ENCODE measurements around the gene SLC29A3. TPM values are rescaled to one million over a fixed set of nuclear protein-coding genes. Genes with fewer than 3 reads are reported as not detected.

The SLC29A3 gene
- total and polyA plus RNA-seq, 10 of the 15 experiments (the other 5 are each of a cell fraction or from before 2014, with no cell fraction given), result 1.5 to 4.0 (median 2.7) TPM

- Histone ChIP-seq H2AFZ (ENCODE audit: control insufficient read depth, low read depth, low read length) (no peak overlapping the region), H3K36me3 (ENCODE audit: control insufficient read depth in 2 of 2, insufficient read depth in 2 of 2, low read length in 1 of 2) (no peaks in the 10 kb centered on the region), H3K4me3 (no peak overlapping the region), H3K9ac (ENCODE audit: control insufficient read depth, insufficient read depth, low read length) (no peak overlapping the region), H3K4me2 (ENCODE audit: control insufficient read depth, insufficient read depth) (no peak overlapping the region), H4K20me1 (ENCODE audit: control insufficient read depth, insufficient read depth) (no peaks in the 10 kb centered on the region), H3K79me2 (ENCODE audit: control insufficient read depth, insufficient read depth, low read length) (no peaks in the 10 kb centered on the region), H3K9me3 (replicated peaks; ENCODE audit: control insufficient read depth, insufficient read depth, low read length) (no peaks in the 10 kb centered on the region), H3K4me1 (ENCODE audit: control insufficient read depth, insufficient read depth, low read length) (peaks cover 46% of the 10 kb centered on the region), H3K27ac (ENCODE audit: control insufficient read depth, insufficient read depth) (no peak overlapping the region), H3K27me3 (replicated peaks in 1 of 2; ENCODE audit: control insufficient read depth in 2 of 2, insufficient read depth in 2 of 2, low read length in 1 of 2) (no peaks in the 10 kb centered on the region)
- ChIA-PET CTCF (interaction anchor here (0.9 to 17.5 kb wide), 7 partner anchors 9 to 338 kb away, joined by 3 to 359 read pairs (median 4); partner anchors contain the start of gene SLC29A3), SMC1A (ENCODE audit: uncharacterized antibody, unreplicated experiment) (interaction anchor here (1.0 to 18.0 kb wide), 4 partner anchors 8 to 50 kb away, joined by 3 to 249 read pairs (median 11); partner anchors contain the start of gene SLC29A3), POLR2A (no interaction called here), RAD21 (ENCODE audit: unreplicated experiment) (interaction anchor here (1.9 kb wide), 1 partner anchor 8 kb away, joined by 6 read pairs; no protein-coding TSS in a partner anchor)
- TF ChIP-seq, protein P1, sequence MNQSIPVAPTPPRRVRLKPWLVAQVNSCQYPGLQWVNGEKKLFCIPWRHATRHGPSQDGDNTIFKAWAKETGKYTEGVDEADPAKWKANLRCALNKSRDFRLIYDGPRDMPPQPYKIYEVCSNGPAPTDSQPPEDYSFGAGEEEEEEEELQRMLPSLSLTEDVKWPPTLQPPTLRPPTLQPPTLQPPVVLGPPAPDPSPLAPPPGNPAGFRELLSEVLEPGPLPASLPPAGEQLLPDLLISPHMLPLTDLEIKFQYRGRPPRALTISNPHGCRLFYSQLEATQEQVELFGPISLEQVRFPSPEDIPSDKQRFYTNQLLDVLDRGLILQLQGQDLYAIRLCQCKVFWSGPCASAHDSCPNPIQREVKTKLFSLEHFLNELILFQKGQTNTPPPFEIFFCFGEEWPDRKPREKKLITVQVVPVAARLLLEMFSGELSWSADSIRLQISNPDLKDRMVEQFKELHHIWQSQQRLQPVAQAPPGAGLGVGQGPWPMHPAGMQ (IDR thresholded peaks at IDR 0.05; ENCODE audit: borderline replicate concordance), result no peak
- no peak for TF ChIP-seq RELA (IDR thresholded peaks at IDR 0.05; ENCODE audit: borderline replicate concordance, partially characterized antibody)
- no peak for TF ChIP-seq IKZF1 (conservative IDR thresholded peaks at IDR 0.05)
- TF ChIP-seq NFXL1 (IDR thresholded peaks at IDR 0.05; ENCODE audit: borderline replicate concordance), result no peak
- TF ChIP-seq ZBTB40 (IDR thresholded peaks at IDR 0.05; ENCODE audit: borderline replicate concordance), result no peak
- TF ChIP-seq SUZ12 (IDR thresholded peaks at IDR 0.05; ENCODE audit: unreplicated experiment), result no peak
- no peak for TF ChIP-seq KAT2A (conservative IDR thresholded peaks at IDR 0.05; ENCODE audit: control insufficient read depth, low read depth, low read length)
- TF ChIP-seq NBN (IDR thresholded peaks at IDR 0.05), result no peak
- no peak for TF ChIP-seq EZH2 (IDR thresholded peaks at IDR 0.05; ENCODE audit: borderline replicate concordance, control insufficient read depth, low read depth, low read length)
- no peak for TF ChIP-seq RAD21 (IDR thresholded peaks at IDR 0.05; ENCODE audit: insufficient read depth, low read depth, low read length)
- no peak for TF ChIP-seq TBL1XR1 (IDR thresholded peaks at IDR 0.05; ENCODE audit: low read depth, low read length)
- no peak for TF ChIP-seq GATAD2B (conservative IDR thresholded peaks at IDR 0.05; ENCODE audit: low read depth)
- no peak for TF ChIP-seq CHD4 (IDR thresholded peaks at IDR 0.05)
- no peak for TF ChIP-seq HDAC6 (IDR thresholded peaks at IDR 0.05; ENCODE audit: unreplicated experiment)
- TF ChIP-seq SIN3A (IDR thresholded peaks at IDR 0.05; ENCODE audit: low read depth, low read length), result no peak
- no peak for TF ChIP-seq TCF7 (IDR thresholded peaks at IDR 0.05; ENCODE audit: borderline replicate concordance)
- DNase-seq (ENCODE audit: low read depth, low spot score) (no peak), ATAC-seq (no peak), FAIRE-seq (no peak)
- no TSS peak for BruUV-seq (replicated peaks)
- WGBS (ENCODE audit: insufficient coverage, insufficient replicate concordance, low lambda C conversion rate, missing lambda C conversion rate), result 86% methylated on average over 3 of the region's 3 CpGs
- intact Hi-C loops (cut with micrococcal nuclease; ENCODE audit: unreplicated experiment) (no loop called here), in situ Hi-C loops (cut with MboI) (no loop called here)
Observed at GRCh38 chr10:71370031-71370430, 51.0 kb downstream of the SLC29A3 start.

All from GM12878 (cell line).